ENCODE data around the gene TXK. TPM values are rescaled to one million over a fixed set of nuclear protein-coding genes. Genes with fewer than 3 reads are reported as not detected.

TXK gene
- total and polyA plus RNA-seq, 10 of the 15 experiments (the other 5 are each of a cell fraction or from before 2014, with no cell fraction given), result 0.44 to 2.9 (median 1.4) TPM

GRCh38 chr4:48041535-48042137, 92.4 kb downstream of the TXK start (continued):
- TF ChIP-seq ZBTB40 (IDR thresholded peaks at IDR 0.05; ENCODE audit: borderline replicate concordance) (no peak), PKNOX1 (IDR thresholded peaks at IDR 0.05) (0 out of 2 replicates have a peak, but pooled peaks have one; percentile 15), ELK1 (IDR thresholded peaks at IDR 0.05; ENCODE audit: low read depth, low read length) (no peak), RUNX3 (IDR thresholded peaks at IDR 0.05; ENCODE audit: low read length) (no peak), ZBTB33 (IDR thresholded peaks at IDR 0.05) (no peak), RCOR1 (conservative IDR thresholded peaks at IDR 0.05; ENCODE audit: low read depth, low read length) (no peak), BMI1 (IDR thresholded peaks at IDR 0.05; ENCODE audit: borderline replicate concordance) (no peak), YY1 (IDR thresholded peaks at IDR 0.05; ENCODE audit: low read depth, low read length) (no peak), CREB1 (IDR thresholded peaks at IDR 0.05; ENCODE audit: low read depth) (no peak), SUZ12 (IDR thresholded peaks at IDR 0.05; ENCODE audit: unreplicated experiment) (no peak), CHD2 (IDR thresholded peaks at IDR 0.05; ENCODE audit: borderline replicate concordance, low read depth, low read length) (no peak), NBN (IDR thresholded peaks at IDR 0.05) (no peak), ZBTB11 (CRISPR knock-in tag; IDR thresholded peaks at IDR 0.05) (no peak), MTA3 (IDR thresholded peaks at IDR 0.05; ENCODE audit: borderline replicate concordance, low read length) (no peak), ZNF384 (IDR thresholded peaks at IDR 0.05; ENCODE audit: borderline replicate concordance, low read depth, low read length) (no peak), NRF1 (conservative IDR thresholded peaks at IDR 0.05; ENCODE audit: low read depth, low read length) (no peak), RFX5 (IDR thresholded peaks at IDR 0.05; ENCODE audit: low read depth, low read length) (no peak), NFIC (IDR thresholded peaks at IDR 0.05; ENCODE audit: low read depth, low read length) (no peak), IKZF1 (conservative IDR thresholded peaks at IDR 0.05) (peak; percentile 36), EED (IDR thresholded peaks at IDR 0.05; ENCODE audit: low read depth) (peak; percentile 55; the same call in 1 of the 2 replicates)

All from GM12878 (cell line).